ENCODE results near the gene TMEM59L. TPM values are rescaled to one million over a fixed set of nuclear protein-coding genes. Genes with fewer than 3 reads are reported as not detected.

Gene TMEM59L
- total and polyA plus RNA-seq, 2 of the 13 experiments (the other 11 are each of a cell fraction or from before 2014, with no cell fraction given): 0.97 to 5.5 TPM

GRCh38 chr19:18612772-18613588 lies at the start of gene TMEM59L (continued):
- TF ChIP-seq, protein P1, sequence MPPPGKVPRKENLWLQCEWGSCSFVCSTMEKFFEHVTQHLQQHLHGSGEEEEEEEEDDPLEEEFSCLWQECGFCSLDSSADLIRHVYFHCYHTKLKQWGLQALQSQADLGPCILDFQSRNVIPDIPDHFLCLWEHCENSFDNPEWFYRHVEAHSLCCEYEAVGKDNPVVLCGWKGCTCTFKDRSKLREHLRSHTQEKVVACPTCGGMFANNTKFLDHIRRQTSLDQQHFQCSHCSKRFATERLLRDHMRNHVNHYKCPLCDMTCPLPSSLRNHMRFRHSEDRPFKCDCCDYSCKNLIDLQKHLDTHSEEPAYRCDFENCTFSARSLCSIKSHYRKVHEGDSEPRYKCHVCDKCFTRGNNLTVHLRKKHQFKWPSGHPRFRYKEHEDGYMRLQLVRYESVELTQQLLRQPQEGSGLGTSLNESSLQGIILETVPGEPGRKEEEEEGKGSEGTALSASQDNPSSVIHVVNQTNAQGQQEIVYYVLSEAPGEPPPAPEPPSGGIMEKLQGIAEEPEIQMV (CRISPR knock-in tag; IDR thresholded peaks at IDR 0.05; ENCODE audit: low read depth): no peak
- TF ChIP-seq PITX1 (CRISPR knock-in tag; IDR thresholded peaks at IDR 0.05) (no peak), ZSCAN31 (CRISPR knock-in tag; IDR thresholded peaks at IDR 0.05; ENCODE audit: low read depth) (no peak)

GRCh38 chr19:18566953-18567352 lies 45.7 kb upstream of the TMEM59L start:
- in situ Hi-C loops (cut with HindIII; ENCODE audit: extremely low pct_ligation_motif_present, low pct_unique_long_range_greater_than_20kb) (no loop called here), intact Hi-C loops (cut with micrococcal nuclease; ENCODE audit: unreplicated experiment) (no loop called here)
- H2AFZ ChIP-seq (ENCODE audit: low read length): no peak overlapping the region
- no peaks in the 10 kb centered on the region for H3K9me3 ChIP-seq (ENCODE audit: low read length)
- POLR2A ChIA-PET: no interaction called here
- no peak overlapping the region for H3K4me2 ChIP-seq (ENCODE audit: low read depth, low read length)
- peaks cover 5% of the 10 kb centered on the region for H3K4me1 ChIP-seq (ENCODE audit: insufficient read depth, low read length)
- TF ChIP-seq AGO2 (optimal IDR thresholded peaks at IDR 0.05; ENCODE audit: low read depth, low read length): peak; percentile 24
- TF ChIP-seq EED (CRISPR knock-in tag; IDR thresholded peaks at IDR 0.05): no peak
- no peak overlapping the region for H3K9ac ChIP-seq (ENCODE audit: insufficient read depth, low read depth, low read length)
- BruUV-seq (replicated peaks): no TSS peak
- H3K27me3 ChIP-seq (ENCODE audit: control insufficient read depth in 1 of 2, insufficient read depth in 2 of 2, low read length in 2 of 2): no peaks in the 10 kb centered on the region; a peak in 1 of 5 replicates
- no peaks in the 10 kb centered on the region for H4K20me1 ChIP-seq (ENCODE audit: insufficient read depth, low read length)
- H3K79me2 ChIP-seq (ENCODE audit: insufficient read depth, low read length): peaks cover 3% of the 10 kb centered on the region
- H3K36me3 ChIP-seq (replicated peaks in 1 of 2; ENCODE audit: control insufficient read depth in 1 of 2, insufficient read depth in 2 of 2, low read length in 2 of 2): peaks cover 21 to 64% of the 10 kb centered on the region in 2 experiments; a peak in 4 of 5 replicates
- H3K27ac ChIP-seq (ENCODE audit: extremely low read length, insufficient read depth, low read length): no peak overlapping the region
- DNase-seq (ENCODE audit: low spot score) (no peak), ATAC-seq (no peak), FAIRE-seq (no peak)
- no CpG with 5 or more reads among the region's 8 CpGs for WGBS (ENCODE audit: low lambda C conversion rate)
- CTCF ChIA-PET (ENCODE audit: low intra/inter-chr PET ratio, low total read pairs): no interaction called here
- H3K4me3 ChIP-seq (replicated peaks in 1 of 3; ENCODE audit: insufficient read depth in 1 of 3, low read depth in 2 of 3, low read length in 3 of 3): no peak overlapping the region
